HepG2 (cell line): Measurements from ENCODE around the gene C2orf81. TPM values are rescaled to one million over a fixed set of nuclear protein-coding genes. Genes with fewer than 3 reads are reported as not detected.

Source experiments
- JARID2 ChIP-seq: sonication (generic); formaldehyde crosslinking; IDR thresholded peaks from 2 replicates; pipeline ENCODE4 v1.8.1; 2023; ENCODE audit warnings: missing genetic modification reagents, inconsistent platforms; ENCODE audit not compliant: insufficient replicate concordance
- NCOA2 ChIP-seq: sonication (generic); formaldehyde crosslinking; IDR thresholded peaks from 2 replicates; pipeline ENCODE4 v1.8.0; 2022; ENCODE audit warnings: inconsistent platforms
- SMAD9 ChIP-seq: sonication (generic); formaldehyde crosslinking; IDR thresholded peaks from 2 replicates; pipeline ENCODE4 v1.5.1; 2020; ENCODE audit warnings: mild to moderate bottlenecking, missing genetic modification reagents
- SPEN ChIP-seq: sonication (generic); formaldehyde crosslinking; IDR thresholded peaks from 2 replicates; pipeline ENCODE4 v1.5.1; 2020; ENCODE audit warnings: low read depth, mild to moderate bottlenecking, missing genetic modification reagents
- THYN1 ChIP-seq: sonication (generic); formaldehyde crosslinking; IDR thresholded peaks from 2 replicates; pipeline ENCODE4 v1.8.1; 2023; ENCODE audit warnings: low read depth, mild to moderate bottlenecking, moderate library complexity, missing genetic modification reagents, borderline replicate concordance
- ZIK1 ChIP-seq: sonication (generic); formaldehyde crosslinking; IDR thresholded peaks from 2 replicates; pipeline ENCODE4 v1.5.0; 2020; ENCODE audit warnings: mild to moderate bottlenecking, low read depth, missing genetic modification reagents, borderline replicate concordance
- ZKSCAN8 ChIP-seq: IDR thresholded peaks from 2 replicates; pipeline ENCODE4 v1.6.1; 2016; ENCODE audit warnings: borderline replicate concordance, missing genetic modification reagents, missing compliant biosample characterization
- ZNF432 ChIP-seq: sonication (generic); formaldehyde crosslinking; IDR thresholded peaks from 2 replicates; pipeline ENCODE4 v1.5.0; 2020; ENCODE audit warnings: missing genetic modification reagents, mild to moderate bottlenecking, borderline replicate concordance
- ZNF570 ChIP-seq: sonication (generic); formaldehyde crosslinking; IDR thresholded peaks from 2 replicates; pipeline ENCODE4 v1.4.0; 2020; ENCODE audit warnings: mild to moderate bottlenecking, missing genetic modification reagents, borderline replicate concordance
- polyA plus RNA-seq, 8 experiments: library from polyadenylated mRNA; depleted of rRNA in 3 of 8; stranded (reverse) in 7 of 8; unstranded in 1 of 8; fragments of >200 nt; fragmentation: Illumina TruSeq in 4 of 8; extraction: Trizol in 4 of 8; gene quantifications; 2 replicates each; pipeline versions ENCODE4 v1.2.1 to v1.2.3, GENCODE V29; 2011 to 2016; ENCODE audit warnings: low read depth in 4 of 8, missing spikeins in 1 of 8, mixed read lengths in 1 of 8; ENCODE audit not compliant: insufficient read depth in 1 of 8
- total RNA-seq, 5 experiments: library from RNA; depleted of rRNA; stranded (reverse); fragments of >200 nt; fragmentation: Illumina TruSeq; extraction: Trizol; gene quantifications; 2 replicates each; pipeline ENCODE4 v1.2.3, GENCODE V29; 2016; ENCODE audit warnings: low read depth in 1 of 5
- TF ChIP-seq, protein P1 (sequence below): fragments of 450-650 bp; IDR thresholded peaks from 2 replicates; pipeline ENCODE4 v1.6.1; 2017

Gene C2orf81
- total and polyA plus RNA-seq, 2 of the 13 experiments (the other 11 are each of a cell fraction or from before 2014, with no cell fraction given) = 0.15 to 0.17 TPM

GRCh38 chr2:74440378-74441169 is 19.2 kb upstream of the C2orf81 start (continued):
- TF ChIP-seq THYN1 (CRISPR knock-in tag) (no peak), NCOA2 (CRISPR knock-in tag) (peak; percentile 55), ZIK1 (CRISPR knock-in tag) (peak; percentile 42; the same call in 1 of the 2 replicates), JARID2 (CRISPR knock-in tag) (no peak), ZKSCAN8 (peak; percentile 33), ZNF570 (CRISPR knock-in tag) (0 out of 2 replicates have a peak, but pooled peaks have one; percentile 73), ZNF432 (CRISPR knock-in tag) (0 out of 2 replicates have a peak, but pooled peaks have one; percentile 22), SMAD9 (CRISPR knock-in tag) (no peak), SPEN (CRISPR knock-in tag) (peak; percentile 88)
- TF ChIP-seq, protein P1, sequence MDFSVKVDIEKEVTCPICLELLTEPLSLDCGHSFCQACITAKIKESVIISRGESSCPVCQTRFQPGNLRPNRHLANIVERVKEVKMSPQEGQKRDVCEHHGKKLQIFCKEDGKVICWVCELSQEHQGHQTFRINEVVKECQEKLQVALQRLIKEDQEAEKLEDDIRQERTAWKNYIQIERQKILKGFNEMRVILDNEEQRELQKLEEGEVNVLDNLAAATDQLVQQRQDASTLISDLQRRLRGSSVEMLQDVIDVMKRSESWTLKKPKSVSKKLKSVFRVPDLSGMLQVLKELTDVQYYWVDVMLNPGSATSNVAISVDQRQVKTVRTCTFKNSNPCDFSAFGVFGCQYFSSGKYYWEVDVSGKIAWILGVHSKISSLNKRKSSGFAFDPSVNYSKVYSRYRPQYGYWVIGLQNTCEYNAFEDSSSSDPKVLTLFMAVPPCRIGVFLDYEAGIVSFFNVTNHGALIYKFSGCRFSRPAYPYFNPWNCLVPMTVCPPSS = no peak
